Stimulated activated naive CD8-positive, alpha-beta T cell treated with anti-CD3 and anti-CD28 coated beads, Interleukin-15, Interleukin-2, amounts not matched to agents 100 ng/mL and 50 ng/mL, for 24 hours (primary cell): ENCODE measurements around the gene TMEM63A.
"Not testable (repeated sequence)": the region's sequence is repeated elsewhere in the genome, so short reads cannot be mapped to it uniquely, and the experiment has no call there.

Source experiments
- H3K27ac Mint-ChIP-seq: one replicate; pipeline ENCODE4 v1.8.0; 2021; ENCODE audit warnings: mild to moderate bottlenecking, mixed read lengths
- H3K27me3 Mint-ChIP-seq: one replicate; pipeline ENCODE4 v1.8.0; 2021; ENCODE audit warnings: mixed read lengths
- H3K36me3 Mint-ChIP-seq: one replicate; pipeline ENCODE4 v1.8.0; 2021; ENCODE audit warnings: low read depth, mixed read lengths
- H3K4me1 Mint-ChIP-seq: one replicate; pipeline ENCODE4 v1.8.0; 2021; ENCODE audit warnings: low read depth, mixed read lengths
- H3K4me3 Mint-ChIP-seq: one replicate; pipeline ENCODE4 v1.8.0; 2021; ENCODE audit warnings: mild to moderate bottlenecking, mixed read lengths
- H3K9me3 Mint-ChIP-seq: one replicate; pipeline ENCODE4 v1.8.0; 2021; ENCODE audit warnings: mixed read lengths

TMEM63A gene

DNA sequence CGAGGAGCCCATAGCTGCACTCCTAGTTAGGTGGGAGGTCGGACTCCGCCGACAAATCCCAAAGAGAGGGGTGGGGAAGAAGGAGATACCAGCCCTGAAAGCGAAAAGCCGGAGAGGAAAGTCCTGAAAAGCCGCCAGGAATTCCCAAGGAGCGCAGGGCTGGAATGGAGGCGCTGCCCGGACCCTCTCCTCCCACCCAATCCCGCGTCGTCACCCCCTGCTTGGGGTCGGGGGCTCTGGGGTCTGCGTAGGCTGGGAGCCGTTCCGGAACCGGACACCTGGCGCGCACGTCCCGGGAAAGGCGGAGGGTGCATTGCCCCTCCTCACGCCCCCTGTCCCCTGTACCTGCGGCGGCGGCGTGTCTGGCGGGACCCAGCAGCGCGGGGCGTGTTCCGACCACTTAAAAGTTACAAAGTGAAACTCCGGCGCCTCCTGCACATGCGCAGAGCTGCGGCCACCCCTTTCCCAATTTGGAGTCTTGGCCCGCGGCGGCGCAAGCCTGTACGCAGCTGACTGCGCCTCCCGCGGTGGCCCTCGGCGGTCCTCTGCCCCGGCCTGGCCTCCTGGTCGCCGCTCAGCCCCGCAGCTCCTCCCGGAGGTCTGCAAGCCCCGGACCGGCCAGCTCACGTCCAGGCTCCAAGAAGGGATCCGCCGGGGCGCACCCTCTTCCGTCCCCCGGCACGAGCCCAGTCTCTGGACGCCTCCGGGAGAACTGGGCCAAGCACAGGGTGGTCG is at the start of gene TMEM63A:
Gene TMEM63A (minus strand): TSS at position 422 of the 735 bp plus-strand sequence. CDS start 4,800 bp downstream, outside the sequence.
- H3K27ac Mint-ChIP-seq: peak within 1 kb of the TSS; percentile 69
- peak within 1 kb of the TSS; percentile 86 for H3K4me3 Mint-ChIP-seq
- H3K36me3 Mint-ChIP-seq: no peaks in the 10 kb centered on the region
- H3K27me3 Mint-ChIP-seq: no peaks in the 10 kb centered on the region
- H3K4me1 Mint-ChIP-seq: peaks cover 52% of the 10 kb centered on the region
- H3K9me3 Mint-ChIP-seq: no peaks in the 10 kb centered on the region

GRCh38 chr1:225931270-225932136 is 49.3 kb upstream of the TMEM63A start:
- H3K4me3 Mint-ChIP-seq: no peak overlapping the region
- peaks cover 20% of the 10 kb centered on the region for H3K4me1 Mint-ChIP-seq
- no peak overlapping the region for H3K27ac Mint-ChIP-seq
- H3K9me3 Mint-ChIP-seq: no peaks in the 10 kb centered on the region
- H3K36me3 Mint-ChIP-seq: no peaks in the 10 kb centered on the region
- no peaks in the 10 kb centered on the region for H3K27me3 Mint-ChIP-seq

- no peaks in the 10 kb centered on the region for H3K27me3 Mint-ChIP-seq
- peaks cover 23% of the 10 kb centered on the region for H3K4me1 Mint-ChIP-seq
- no peak overlapping the region for H3K4me3 Mint-ChIP-seq
- H3K27ac Mint-ChIP-seq: no peak overlapping the region
- no peaks in the 10 kb centered on the region for H3K36me3 Mint-ChIP-seq
- no peaks in the 10 kb centered on the region for H3K9me3 Mint-ChIP-seq
These were observed 48.4 kb upstream of the TMEM63A start for GRCh38 chr1:225930566-225930965.

DNA sequence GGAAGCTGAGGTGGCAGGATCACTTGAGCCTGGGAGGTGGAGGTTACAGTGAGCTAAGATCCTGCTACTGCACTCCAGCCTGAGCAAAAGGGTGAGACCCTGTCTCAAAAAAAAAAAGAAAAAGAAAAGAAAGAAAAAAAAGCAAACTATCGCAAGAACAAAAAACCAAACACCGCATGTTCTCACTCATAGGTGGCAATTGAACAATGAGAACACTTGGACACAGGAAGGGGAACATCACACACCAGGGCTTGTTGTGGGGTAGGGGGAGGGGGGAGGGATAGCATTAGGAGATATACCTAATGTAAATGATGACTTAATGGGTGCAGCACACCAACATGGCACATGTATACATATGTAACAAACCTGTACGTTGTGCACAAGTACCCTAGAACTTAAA is 47.3 kb upstream of the TMEM63A start:
- not testable (repeated sequence) for H3K9me3 Mint-ChIP-seq, H3K4me3 Mint-ChIP-seq, H3K27me3 Mint-ChIP-seq, H3K36me3 Mint-ChIP-seq
- H3K4me1 Mint-ChIP-seq: peaks cover 29% of the 10 kb centered on the region
- peak overlapping the region; percentile 91 for H3K27ac Mint-ChIP-seq

GRCh38 chr1:225928186-225929175 is 46.3 kb upstream of the TMEM63A start:
- H3K4me1 Mint-ChIP-seq: peaks cover 29% of the 10 kb centered on the region
- peak overlapping the region; percentile 91 for H3K27ac Mint-ChIP-seq
- peak overlapping the region; percentile 5 for H3K4me3 Mint-ChIP-seq
- peaks cover 4% of the 10 kb centered on the region for H3K36me3 Mint-ChIP-seq
- no peaks in the 10 kb centered on the region for H3K27me3 Mint-ChIP-seq
- no peaks in the 10 kb centered on the region for H3K9me3 Mint-ChIP-seq

GRCh38 chr1:225926551-225927113 is 44.5 kb upstream of the TMEM63A start:
- Mint-ChIP-seq H3K27ac (no peak overlapping the region), H3K4me3 (no peak overlapping the region), H3K4me1 (peaks cover 41% of the 10 kb centered on the region)

DNA sequence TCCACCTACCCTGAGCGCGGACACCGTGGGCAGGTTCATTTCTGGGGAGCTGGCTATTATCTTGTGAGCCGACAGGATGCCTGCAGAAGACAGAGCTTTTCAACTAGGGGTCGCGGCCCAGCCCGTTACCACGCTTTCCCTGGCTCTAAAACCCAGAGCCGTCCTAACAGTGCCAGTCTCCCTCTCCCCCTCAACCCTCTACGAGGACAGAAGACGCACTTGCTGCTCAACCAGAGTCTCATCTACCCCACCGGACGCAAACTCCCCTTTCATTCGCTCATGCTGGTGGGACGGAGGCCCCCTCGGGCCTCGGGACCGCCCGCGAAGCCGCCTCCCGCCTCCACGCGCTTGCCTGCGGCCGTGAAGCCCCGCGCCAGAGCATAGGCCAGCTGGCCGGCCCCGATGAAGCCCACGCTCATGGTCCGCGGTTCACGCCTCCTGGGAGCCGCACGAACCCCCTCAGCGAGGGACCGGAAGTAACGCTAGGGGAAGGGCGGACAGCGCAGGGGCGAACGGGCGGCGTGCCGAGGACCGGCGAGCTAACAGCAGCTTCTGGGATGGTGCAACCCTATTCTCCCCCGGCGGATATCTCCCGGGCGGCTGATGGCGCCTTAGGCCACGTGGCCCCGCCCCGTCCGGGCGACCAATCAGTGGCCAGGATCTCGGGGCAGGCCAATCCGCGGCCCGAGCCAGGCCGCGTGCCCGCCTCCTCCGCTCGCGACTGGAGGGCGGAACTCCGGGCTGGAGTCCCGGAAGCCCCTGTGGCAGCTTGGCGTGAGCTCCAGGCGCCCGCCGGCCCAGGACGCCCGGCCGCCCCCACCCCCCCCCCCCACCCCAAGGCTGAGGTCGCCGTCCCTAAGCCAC is 41.7 kb upstream of the TMEM63A start, which contains the start of gene PYCR2:
Gene PYCR2 (minus strand): TSS at position 559 of the 864 bp plus-strand sequence. CDS start 140 bp downstream, at position 419.
- Mint-ChIP-seq H3K4me3 (peak within 1 kb of the TSS; percentile 95), H3K27me3 (no peaks in the 10 kb centered on the region), H3K9me3 (no peaks in the 10 kb centered on the region), H3K4me1 (peaks cover 57% of the 10 kb centered on the region), H3K27ac (peak within 1 kb of the TSS; percentile 97), H3K36me3 (peaks cover 32% of the 10 kb centered on the region)

More at GRCh38 chr1:225926551-225927113, 44.5 kb upstream of the TMEM63A start:
- no peaks in the 10 kb centered on the region for H3K9me3 Mint-ChIP-seq
- H3K27me3 Mint-ChIP-seq: no peaks in the 10 kb centered on the region
- H3K36me3 Mint-ChIP-seq: peaks cover 15% of the 10 kb centered on the region

DNA sequence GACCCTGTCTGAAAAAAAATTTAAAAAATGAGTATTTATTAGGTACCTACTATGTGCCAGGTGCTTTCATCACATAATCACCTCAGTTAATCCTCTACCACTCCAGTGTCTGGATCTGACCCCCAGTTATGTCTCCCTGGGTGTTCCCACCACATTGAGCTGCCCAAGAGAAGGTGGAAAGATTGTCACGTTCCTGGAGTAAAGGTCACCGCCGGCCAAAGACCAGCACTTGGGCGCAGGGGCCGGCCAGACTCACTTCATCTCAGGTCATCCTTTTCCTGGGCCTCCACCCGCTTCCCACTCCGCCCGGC is 41.2 kb upstream of the TMEM63A start:
- no peaks in the 10 kb centered on the region for H3K27me3 Mint-ChIP-seq
- H3K27ac Mint-ChIP-seq: peak overlapping the region; percentile 97
- H3K4me1 Mint-ChIP-seq: peaks cover 51% of the 10 kb centered on the region
- H3K4me3 Mint-ChIP-seq: peak overlapping the region; percentile 95
- no peaks in the 10 kb centered on the region for H3K9me3 Mint-ChIP-seq
- H3K36me3 Mint-ChIP-seq: peaks cover 34% of the 10 kb centered on the region

- peaks cover 47% of the 10 kb centered on the region for H3K36me3 Mint-ChIP-seq
- peak overlapping the region; percentile 95 for H3K4me3 Mint-ChIP-seq
- H3K4me1 Mint-ChIP-seq: peaks cover 47% of the 10 kb centered on the region
- H3K27me3 Mint-ChIP-seq: no peaks in the 10 kb centered on the region
- no peak overlapping the region for H3K27ac Mint-ChIP-seq
- H3K9me3 Mint-ChIP-seq: no peaks in the 10 kb centered on the region
These were observed 39.8 kb upstream of the TMEM63A start for GRCh38 chr1:225921734-225922709.

DNA sequence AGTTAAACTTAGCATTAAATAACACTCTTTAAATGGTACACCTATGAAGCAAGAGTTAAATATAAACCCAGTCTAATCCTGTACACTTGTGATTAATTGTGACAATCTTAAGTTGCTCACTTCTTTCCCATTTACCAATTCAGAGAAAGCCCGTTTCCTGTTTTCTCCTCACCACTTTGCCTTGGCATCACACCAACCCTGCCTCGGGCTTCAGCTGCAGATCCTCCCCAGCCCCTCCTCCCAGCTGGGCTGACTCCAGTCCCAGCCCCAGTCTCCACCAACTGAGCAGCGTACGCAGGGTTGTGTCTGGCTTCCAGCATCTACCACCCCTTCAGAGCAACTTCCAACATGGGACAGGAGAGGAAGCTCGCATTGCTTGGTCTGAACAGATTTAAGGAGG is 37.7 kb upstream of the TMEM63A start:
- H3K4me3 Mint-ChIP-seq: no peak overlapping the region
- peaks cover 37% of the 10 kb centered on the region for H3K4me1 Mint-ChIP-seq
- no peaks in the 10 kb centered on the region for H3K27me3 Mint-ChIP-seq
- H3K36me3 Mint-ChIP-seq: peaks cover 55% of the 10 kb centered on the region
- H3K27ac Mint-ChIP-seq: no peak overlapping the region
- no peaks in the 10 kb centered on the region for H3K9me3 Mint-ChIP-seq

DNA sequence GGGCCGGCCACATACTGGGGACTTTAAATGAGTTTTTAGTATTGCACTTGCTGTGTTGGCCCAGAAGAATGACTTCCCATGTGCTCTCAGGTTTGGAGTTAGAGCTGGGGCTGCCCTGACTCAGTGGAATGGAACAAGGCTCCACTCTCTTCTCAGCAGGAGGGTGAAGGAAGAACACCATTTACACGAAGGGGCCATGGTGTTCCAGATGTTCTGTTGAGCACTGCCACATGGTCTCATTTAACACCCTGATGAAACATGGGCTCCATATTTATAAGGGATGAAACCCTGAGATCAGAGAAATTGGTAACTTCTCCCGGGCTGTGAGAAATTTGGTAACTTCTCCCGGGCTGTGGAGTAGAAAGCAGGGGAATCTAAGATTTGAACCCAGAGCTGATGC is 36.1 kb upstream of the TMEM63A start:
- Mint-ChIP-seq H3K27me3 (no peaks in the 10 kb centered on the region), H3K4me1 (peaks cover 34% of the 10 kb centered on the region), H3K9me3 (no peaks in the 10 kb centered on the region), H3K4me3 (no peak overlapping the region), H3K36me3 (peaks cover 52% of the 10 kb centered on the region), H3K27ac (no peak overlapping the region)

- Mint-ChIP-seq H3K4me3 (no peak overlapping the region), H3K27me3 (no peaks in the 10 kb centered on the region), H3K9me3 (no peaks in the 10 kb centered on the region), H3K36me3 (peaks cover 47% of the 10 kb centered on the region), H3K27ac (peak overlapping the region; percentile 27), H3K4me1 (peaks cover 29% of the 10 kb centered on the region)
These were observed 35.4 kb upstream of the TMEM63A start for GRCh38 chr1:225917536-225917935.
